Limb (tissue), 2 donors: ENCODE measurements around the gene STK17B.
A peak's percentile ranks its signal among the peaks of the same experiment; 100 is the strongest.
"Not testable (repeated sequence)": the region's sequence is repeated elsewhere in the genome, so short reads cannot be mapped to it uniquely, and the experiment has no call there.

Experiments used
- DNase-seq, 2 donors: peaks; one replicate each; pipeline ENCODE4 v3.0.0-alpha.2; 2016; ENCODE audit errors: extremely low spot score in 2 of 2

Gene STK17B

DNA sequence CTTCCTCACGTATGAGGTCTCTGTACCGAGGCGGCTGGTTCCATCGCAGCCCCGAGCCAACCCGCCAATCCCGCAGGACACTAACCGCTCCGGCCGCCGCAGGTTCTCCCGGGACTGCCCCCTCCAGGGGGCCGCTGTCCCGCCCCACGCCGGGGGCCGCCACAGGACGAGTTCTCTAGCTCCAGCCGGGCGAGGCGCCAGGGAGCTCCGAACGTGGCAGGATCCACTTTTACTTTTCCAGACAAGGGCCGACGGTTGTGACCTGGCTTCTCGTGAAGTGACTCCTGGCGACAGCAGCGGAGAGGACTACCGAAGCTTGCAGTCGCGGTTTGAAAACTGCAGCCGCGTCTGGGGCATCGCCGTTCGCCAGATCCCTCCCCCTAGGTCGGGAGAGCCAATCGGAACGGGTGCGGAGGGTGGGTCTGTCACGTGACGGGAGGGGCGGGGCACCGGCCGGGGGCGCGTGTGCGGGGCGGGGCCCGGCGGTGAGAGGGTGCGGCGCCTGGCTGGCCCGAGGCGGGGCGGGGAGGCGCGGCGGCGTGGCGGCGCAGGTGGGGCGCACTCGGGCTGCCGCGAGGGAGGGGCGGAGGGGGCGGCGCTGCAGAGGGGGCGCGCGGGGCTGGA lies at the start of gene STK17B:
TSS of gene STK17B (minus strand) at position 331 of the 624 bp plus-strand sequence. CDS start 8,195 bp downstream, outside the sequence.
- peak; percentile 93 to 97 for DNase-seq

DNA sequence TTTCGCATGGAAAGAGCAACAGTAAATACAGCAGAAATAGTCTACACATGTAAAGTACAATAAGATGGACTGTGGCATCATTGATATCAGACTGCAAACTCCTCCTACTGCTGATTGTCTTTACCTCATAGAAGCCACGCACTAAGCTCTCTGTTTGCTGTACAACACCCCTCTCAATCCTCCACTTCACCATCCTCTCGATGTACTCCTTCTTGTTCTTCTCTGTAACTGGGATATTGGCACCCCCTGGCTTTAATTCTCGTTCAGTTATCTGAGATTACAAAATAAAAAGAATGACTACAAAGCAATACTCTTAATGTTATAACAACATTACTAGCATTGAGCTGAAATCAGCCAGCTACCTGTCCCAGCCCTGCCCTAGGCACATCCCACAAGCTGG lies 49.3 kb upstream of the STK17B start:
- no peak for DNase-seq

DNA sequence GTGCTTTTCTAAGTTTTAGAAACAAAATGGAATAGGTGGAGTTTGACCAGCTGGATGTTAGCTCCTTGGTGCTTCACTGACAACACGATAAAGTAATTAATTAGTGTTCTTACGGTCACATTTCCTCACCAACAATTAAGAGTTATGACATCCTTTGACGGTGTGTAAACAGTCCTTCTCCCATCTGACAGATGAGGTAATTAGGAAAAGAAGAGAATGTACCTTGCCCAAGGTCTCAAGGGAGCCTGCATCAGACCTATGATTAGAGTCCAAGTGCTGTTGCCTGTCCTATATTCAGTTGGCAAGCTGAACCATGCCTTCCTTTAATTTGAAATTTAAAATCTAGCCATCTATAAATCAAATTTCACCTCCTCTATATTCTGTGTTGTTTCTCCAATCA lies 48.3 kb upstream of the STK17B start:
- DNase-seq = no peak

DNA sequence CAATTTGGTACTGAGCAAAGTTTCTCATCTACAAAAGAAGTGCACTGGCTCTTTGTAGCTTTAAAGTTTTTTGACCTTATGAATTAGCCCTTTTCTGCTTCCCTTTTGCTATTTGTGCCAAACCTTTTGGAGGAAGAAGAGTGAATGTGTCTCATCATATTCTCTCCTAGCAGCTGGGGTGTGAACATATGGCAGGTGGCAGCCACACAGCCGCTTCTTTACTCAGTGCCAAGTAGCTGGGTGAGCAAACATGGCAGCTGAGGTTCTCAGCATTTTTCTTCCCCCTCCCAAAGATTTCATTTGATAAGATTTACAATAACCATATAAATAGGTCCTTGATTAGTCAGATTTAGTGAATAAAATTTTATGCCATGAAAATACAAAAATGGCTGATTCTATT lies 46.7 kb upstream of the STK17B start:
- DNase-seq = no peak

DNA sequence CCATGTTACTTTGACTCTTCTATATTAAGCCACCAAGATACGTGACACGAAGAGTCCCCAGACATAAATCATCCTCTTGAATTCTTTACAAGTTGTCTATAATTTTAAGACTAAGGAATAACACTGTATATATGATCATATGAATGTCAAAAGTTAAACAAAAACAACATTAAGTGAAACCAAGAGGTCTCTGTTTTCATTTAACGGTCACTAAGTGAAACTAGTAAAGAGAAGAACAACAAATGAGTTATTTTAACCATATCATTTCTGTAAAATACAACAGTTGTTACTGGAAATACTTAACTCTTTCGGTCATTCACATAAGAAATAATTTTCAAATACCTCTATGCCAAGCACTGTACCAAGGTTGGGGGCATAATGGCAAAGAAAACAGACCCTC lies 45.7 kb upstream of the STK17B start:
- no peak for DNase-seq

DNA sequence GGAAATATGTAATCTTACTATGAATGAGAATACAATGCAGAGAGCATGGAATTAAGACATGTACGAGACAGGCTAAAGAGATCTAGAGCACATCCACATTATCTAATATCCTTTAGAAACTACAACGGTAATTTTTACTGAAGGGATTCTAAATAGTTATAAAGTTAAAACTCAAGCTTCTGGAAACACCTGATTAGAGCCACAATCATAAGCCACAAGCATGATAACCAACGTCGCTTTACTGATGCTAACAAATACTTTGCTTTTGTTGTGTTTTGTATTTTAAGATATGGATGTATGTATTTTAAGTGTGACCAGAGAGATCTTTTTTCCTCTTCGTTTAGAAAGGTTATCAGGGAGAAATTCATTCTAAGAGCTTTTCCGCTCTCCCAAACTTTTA lies 44.0 kb upstream of the STK17B start:
- no peak for DNase-seq

DNA sequence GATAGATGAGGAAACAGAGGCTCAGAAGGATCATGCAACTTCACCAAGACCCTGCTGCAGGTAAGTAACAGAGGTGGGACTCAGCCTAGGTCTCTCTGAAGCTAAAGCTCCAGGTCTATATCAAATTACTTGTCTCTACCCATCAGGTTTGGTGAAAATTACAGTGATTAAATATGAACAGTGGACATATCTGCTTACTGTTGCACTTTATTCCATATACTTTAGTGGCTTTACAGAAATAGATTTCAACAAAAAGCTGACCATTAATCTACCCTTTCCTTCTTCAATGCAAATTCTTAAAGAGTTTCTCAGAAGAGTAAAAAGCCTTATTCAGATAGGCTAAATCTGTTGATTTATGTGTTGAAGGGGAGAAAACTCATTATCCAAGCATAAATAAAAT lies 42.8 kb upstream of the STK17B start:
- no peak for DNase-seq

DNA sequence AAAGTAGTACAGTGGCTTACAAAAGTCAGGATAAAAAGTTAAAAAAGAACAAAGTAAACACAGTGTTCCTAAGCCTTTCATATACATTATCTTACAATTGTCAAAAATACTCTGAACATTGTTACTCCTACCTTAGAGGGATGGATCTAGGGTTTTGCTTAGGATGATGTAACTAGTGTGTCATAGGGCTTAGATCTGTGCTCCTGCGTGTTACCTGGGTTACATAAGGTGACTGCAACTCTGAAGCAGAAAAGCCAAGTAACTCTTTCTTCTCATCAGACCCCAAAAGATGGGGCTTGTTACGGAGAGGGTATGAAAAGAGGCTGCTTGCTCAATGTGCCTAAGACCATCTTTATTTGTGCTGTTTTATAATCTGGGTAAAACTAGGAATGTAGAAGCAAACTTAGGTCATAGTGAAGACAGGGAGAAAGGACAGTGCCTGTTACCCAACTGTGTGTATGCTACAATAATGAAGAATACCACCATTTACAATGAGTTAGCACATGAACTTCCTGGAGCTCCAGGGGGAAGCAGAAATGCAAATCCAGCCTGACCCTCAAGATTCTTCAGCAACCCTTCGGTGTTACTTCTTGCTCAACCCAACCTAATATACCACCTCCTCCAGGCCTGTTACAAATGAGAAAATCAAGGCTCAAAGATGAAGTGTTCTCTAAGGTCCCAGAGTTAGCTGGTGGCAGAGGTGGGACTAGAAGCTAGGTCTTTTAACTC lies 42.0 kb upstream of the STK17B start:
- no peak for DNase-seq

DNA sequence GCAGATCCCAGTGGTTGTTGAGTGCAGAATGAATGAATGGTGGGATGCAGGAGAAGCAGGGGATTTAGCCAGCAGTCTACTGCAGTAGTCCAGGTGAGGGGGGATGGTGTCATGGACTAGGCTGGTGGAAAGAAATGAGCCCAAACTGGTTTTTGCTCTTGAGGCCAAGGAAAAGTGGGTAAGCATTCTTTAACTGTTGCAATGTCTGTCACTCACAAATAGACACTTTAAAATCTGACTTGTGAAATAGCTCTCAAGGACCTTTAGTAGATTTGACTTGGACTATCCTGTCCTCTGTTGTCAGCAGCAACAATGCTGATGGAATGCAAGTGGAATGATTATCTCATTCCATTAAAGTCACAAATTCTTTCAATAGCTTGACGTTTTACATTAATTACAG lies 37.5 kb upstream of the STK17B start:
- no peak for DNase-seq

DNA sequence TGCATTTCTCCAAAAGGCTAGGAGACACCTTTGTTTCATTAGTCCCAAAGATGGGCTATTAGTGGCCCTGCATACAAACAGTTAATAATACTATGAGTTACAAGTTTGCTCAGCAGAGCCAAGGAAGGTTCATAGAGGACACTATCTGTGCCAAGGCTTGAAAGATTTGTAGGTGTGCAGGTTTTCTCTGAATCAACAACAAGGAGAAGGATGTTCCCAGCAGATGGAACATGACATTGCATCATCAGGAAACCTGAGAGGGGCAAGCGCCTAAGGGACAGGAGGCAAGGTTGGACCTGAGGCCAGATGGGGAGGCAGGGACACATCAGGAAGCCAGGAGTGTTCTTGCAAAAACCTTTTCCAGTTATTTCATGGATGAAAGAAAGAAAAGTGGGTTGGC lies 35.4 kb upstream of the STK17B start:
- no peak for DNase-seq

DNA sequence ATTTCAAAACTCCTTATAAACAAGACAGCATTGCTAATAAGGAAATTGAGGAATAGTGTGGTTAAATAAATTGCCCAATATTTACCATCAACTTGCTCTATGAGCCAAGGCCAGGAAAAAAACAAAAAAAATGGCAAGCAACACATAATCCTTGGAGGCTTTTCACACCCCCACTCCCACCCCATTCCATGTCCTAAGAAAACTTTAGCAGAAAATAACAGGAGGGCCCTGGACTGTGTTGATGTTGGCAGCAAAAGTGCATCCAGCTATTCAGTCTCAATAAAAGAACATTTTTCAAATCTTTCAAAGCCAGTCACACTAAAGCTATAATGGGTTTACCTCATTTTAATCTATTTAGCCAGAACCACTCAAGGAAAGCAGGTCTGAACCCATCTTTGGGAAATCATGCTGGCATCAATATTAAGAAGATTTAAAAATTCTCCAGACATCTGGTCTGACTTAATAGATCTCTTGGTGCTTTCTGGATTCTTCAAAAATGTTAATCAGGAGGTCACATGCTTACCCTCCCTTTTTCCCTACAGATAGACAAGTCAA lies 34.6 kb upstream of the STK17B start:
- no peak for DNase-seq

DNA sequence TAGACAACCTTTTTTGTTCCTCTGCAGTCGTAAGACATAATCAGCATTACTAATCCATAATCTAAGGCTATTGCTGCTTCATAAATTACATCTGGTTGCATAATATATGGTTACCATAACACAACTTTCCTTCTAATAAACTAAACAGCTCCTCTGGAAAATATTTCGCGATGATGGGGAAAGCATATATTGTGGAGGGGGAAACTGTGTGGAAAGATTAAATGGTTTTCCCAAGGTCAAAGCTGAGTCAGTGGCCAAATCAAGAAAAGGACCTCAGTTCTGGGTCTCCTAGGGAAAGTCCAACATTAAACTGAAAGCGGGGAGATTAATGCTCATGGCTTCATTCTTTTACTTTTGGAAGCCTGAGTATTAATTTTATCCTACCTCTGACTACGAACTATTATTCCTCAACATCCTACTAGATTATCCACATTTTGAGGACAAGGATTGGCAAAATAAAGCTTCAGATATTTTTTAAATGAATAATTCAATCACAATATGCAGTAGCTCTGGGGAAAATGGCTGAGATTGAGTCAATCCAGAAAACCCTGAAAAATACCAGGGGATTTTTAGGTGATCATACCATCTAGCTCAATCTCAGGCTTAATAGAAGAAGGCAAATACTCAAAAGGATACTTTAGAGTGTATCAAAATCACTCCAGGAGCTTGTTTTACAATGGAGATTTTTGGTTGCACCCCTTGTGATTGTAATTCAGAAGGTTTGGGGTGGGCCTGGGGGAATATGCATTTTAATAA lies 33.8 kb upstream of the STK17B start:
- DNase-seq = no peak

DNA sequence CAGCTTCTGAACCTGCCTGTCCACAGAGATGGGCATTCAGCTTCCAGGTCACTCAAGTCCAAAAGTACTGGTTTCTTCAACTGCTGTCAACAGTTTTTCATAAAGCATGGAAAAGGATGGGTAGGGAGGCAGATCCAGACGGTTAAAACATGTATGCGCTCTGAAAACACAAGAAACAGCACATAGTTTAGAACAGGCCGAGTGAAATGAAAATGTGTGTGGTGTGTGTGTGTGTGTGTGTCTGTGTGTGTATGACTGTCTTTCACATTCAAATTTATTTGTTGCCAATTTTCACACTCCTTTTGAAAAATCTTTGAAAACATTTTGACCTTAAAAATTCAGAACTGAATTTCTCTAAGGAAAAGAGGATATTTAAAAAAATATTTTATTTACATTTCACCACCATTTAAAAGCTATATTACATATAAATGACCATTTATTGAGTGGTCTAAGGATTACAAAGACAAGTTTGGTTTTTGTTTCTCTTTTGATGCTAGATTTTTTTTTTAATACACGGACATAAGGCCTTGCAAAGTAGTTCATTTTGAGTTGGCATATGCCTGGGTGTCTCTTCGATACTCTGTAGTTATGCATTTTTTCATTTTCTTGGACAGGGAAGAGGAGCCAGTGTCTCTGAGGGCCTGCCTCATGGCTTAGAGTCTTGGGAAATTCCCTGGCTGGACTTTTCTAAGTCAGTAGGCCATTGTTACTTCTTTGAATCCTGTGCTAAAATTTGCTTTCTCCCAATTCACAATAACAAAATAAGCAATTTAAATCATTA lies 30.0 kb upstream of the STK17B start:
- no peak for DNase-seq

DNA sequence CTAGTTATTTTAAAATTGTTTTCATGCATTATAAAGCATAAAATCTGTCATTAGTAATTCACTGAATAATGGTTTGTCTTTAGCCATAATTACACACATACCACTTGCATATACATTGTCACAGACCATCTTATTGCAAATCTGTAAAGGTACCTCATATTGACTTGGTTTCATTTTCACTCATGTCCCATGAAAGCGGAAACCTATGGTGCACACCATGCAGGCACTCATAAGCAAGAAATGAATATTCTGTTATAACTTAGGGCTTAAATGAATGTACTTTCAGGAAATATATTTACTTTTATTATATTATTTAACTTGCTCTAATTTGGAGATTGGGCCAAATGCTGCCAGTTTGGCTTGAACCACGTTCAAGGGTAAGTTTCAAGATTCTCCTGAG lies 29.2 kb upstream of the STK17B start:
- no peak for DNase-seq

DNA sequence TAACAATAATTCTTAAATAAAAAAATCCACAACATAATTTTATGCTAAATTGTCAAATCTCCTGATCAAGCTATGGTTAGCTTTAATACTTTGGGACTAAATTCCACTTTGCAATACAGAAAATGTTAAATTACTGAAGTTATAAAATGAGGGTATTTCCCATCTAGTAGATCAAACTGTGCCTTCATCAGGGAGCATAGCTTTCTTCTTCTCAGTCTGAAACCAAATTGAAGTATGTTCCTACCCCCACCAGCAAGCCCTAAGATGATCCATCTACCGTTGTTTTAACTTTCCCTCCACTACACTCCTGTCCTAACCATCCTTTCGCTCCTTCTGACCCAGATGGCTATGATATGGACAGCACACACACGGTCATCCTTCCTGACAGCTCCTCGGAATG lies 24.4 kb upstream of the STK17B start:
- no peak for DNase-seq

DNA sequence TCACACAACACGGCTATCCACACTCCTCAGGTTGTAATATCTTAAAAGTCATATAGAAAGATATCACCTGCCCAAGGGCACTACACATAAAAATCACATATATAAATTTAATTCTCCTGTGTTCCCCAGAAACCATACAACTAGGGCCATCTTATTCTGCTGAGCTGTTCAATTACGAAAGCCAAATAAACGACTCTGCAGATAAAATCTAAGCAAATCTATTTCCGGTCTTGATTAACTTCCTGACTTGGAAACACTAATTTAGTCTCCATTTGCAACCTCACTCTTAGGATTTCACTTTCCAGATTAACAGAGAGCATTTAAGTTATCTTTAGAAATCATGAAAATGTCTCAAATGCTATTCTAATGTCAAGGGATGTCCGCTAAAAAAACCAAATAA lies 23.9 kb upstream of the STK17B start:
- DNase-seq = no peak

DNA sequence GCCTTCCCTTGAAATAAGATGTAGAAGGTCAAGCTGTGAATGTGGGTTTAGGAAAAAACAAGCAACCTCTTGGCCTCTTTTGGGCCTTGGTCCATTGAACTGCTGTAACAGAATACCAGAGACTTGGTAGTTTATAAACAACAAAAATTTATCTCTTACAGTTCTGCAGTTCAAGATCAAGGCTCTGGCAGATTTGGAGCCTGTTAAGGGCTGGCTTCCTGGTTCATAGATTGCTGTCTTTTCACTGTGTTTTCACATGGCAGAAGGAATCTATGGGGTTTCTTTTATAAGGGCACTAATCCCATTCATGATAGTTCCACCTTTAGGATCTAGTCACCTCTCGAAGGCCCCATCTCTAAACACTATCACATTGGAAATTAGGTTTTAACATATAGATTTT lies 20.2 kb upstream of the STK17B start:
- no peak for DNase-seq

DNA sequence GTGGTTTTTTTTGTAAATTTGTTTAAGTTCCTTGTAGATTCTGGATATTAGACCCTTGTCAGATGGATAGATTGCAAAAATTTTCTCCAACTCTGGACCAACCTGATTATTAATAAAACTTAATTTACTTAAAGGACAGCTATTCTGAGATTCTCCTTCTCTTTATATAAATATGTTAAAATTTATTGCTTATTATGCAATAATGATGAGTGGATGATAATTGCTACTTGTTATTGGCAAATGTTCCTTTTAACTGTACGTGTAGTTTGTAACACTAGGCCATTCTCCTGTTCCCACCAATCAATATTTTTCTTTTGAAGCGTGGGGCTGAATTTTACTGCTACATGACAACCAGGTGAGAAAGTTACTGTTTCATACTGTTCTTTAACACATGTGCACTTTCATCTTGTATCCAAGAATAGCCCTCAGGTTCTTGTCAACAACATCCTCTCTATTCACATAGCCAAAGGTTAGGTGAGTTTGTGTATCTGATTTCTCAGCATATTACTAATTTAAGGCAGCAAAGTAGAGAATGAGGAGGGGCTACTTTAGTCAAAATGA lies 16.6 kb upstream of the STK17B start:
- DNase-seq = no peak

DNA sequence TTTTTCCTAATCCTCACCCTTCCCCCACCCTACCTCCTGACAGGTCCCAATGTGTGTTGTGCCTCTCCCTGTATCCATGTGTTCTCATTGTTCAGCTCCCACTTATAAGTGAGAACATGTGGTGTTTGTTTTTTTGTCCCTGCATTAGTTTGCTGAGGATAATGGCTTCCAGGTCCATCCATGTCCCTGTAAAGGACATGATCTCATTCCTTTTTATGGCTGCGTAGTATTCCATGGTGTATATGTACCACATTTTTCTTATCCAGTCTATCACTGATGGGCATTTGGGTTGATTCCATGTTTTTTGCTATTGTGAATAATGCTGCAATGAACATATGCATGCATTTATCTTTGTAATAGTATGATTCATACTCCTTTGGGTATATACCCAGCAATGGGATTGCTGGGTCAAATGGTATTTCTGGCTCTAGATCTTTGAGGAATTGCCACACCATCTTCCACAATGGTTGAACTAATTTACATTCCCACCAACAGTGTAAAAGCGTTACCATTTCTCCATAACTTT lies 15.9 kb upstream of the STK17B start:
- DNase-seq = not testable (repeated sequence)

DNA sequence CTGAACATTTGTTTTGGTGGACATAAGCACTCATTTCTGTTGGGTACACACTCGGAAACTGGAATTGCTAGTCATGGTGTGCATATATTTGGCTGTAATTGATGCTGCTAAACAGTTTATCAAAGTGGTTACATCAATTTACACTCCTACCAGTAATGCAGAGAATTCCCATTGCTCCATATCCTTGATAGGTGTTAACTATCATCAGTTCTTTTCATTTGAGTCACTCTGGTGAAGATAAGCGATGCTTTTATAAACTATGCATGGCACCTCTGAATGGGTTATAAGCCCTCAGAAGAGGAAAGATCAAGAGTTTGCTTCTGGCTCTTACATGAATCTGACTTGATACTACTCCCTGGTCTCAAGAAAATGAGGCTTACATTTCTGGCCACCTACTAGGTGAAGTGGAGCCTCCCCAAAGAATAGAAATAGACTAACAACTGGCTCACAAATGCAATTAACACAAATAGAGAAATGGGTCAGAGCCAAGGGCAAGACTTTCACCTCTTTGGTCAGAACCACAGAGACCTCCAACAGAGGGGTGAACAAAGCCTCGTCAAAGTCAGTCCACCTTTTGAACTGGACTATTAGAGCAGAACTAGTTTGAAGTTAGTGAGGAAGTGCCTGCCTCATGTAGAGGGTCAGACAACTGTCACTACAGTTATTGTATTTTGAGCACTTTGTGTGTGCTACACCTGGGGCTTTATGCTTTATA lies 15.0 kb upstream of the STK17B start:
- DNase-seq = no peak
